Small intestine (tissue), 16 donors: ENCODE measurements around the gene CTSO. TPM values are rescaled to one million over a fixed set of nuclear protein-coding genes. Genes with fewer than 3 reads are reported as not detected.

Experiments
- DNase-seq, 2 donors: peaks; one replicate each; pipeline versions ENCODE4 v3.0.0 to v3.0.0-alpha.2; 2013
- FAIRE-seq: peaks from 2 replicates; lab custom pipeline; 2012; peaks lifted over from hg19 to GRCh38; lab: Jason Lieb, UNC
- H3K27ac ChIP-seq, 3 donors: one replicate each; pipeline ENCODE4 v1.5.1; 2013; ENCODE audit warnings: low read length in 2 of 3, mild to moderate bottlenecking in 2 of 3, control low read depth in 1 of 3, inconsistent platforms in 1 of 3, low read depth in 1 of 3, moderate library complexity in 1 of 3
- H3K27me3 ChIP-seq, 3 donors: one replicate each; pipeline ENCODE4 v1.6.1; 2013; ENCODE audit warnings: low read length in 3 of 3, inconsistent platforms in 1 of 3; ENCODE audit not compliant: control insufficient read depth in 3 of 3, insufficient read depth in 3 of 3
- H3K36me3 ChIP-seq, 3 donors: one replicate each; pipeline ENCODE4 v1.6.1; 2013; ENCODE audit warnings: low read length in 3 of 3, inconsistent platforms in 1 of 3, low read depth in 1 of 3, mild to moderate bottlenecking in 1 of 3, moderate library complexity in 1 of 3; ENCODE audit not compliant: control insufficient read depth in 3 of 3, insufficient read depth in 2 of 3
- H3K4me1 ChIP-seq, 3 donors: one replicate each; pipeline ENCODE4 v1.6.1; 2013; ENCODE audit warnings: low read length in 2 of 3, inconsistent platforms in 1 of 3, low read depth in 1 of 3, mild to moderate bottlenecking in 1 of 3, moderate library complexity in 1 of 3; ENCODE audit not compliant: control insufficient read depth in 3 of 3, insufficient read depth in 2 of 3
- H3K4me3 ChIP-seq, 3 donors: one replicate each; pipeline ENCODE4 v1.5.1; 2013; ENCODE audit warnings: low read length in 3 of 3, control low read depth in 1 of 3, inconsistent platforms in 1 of 3, low read depth in 1 of 3, mild to moderate bottlenecking in 1 of 3, moderate library complexity in 1 of 3
- H3K9me3 ChIP-seq, 2 donors: one replicate each; pipeline ENCODE4 v1.6.1; 2013; ENCODE audit warnings: low read depth in 1 of 2, low read length in 1 of 2; ENCODE audit not compliant: control insufficient read depth in 2 of 2, insufficient read depth in 1 of 2
- WGBS, 3 donors: extraction: QIAGEN DNeasy Blood & Tissue Kit; methylation state at CpG; one replicate each; pipeline ENCODE4 v1.1.7; 2013; 5-methylcytosine and 5-hydroxymethylcytosine counted together
- long read RNA-seq, 10 donors: transcript quantifications; one replicate each; lab custom pipeline, GENCODE V29; 2026
- polyA plus RNA-seq, 4 donors: library from polyadenylated mRNA; stranded (reverse) in 3 of 4; unstranded in 1 of 4; fragments of 200-250 nt in 3 of 4; fragments of 120-200 nt in 1 of 4; gene quantifications; one replicate each; pipeline versions ENCODE4 v1.2.1 to v1.2.3, GENCODE V29; 2013
- donor health status: healthy with polysubstance abuse.
- donor health status: control.
- donor health status: control.
- donor health status: Bipolar disorder and iron deficiency.
- donor health status: healthy.

CTSO gene, protein sequence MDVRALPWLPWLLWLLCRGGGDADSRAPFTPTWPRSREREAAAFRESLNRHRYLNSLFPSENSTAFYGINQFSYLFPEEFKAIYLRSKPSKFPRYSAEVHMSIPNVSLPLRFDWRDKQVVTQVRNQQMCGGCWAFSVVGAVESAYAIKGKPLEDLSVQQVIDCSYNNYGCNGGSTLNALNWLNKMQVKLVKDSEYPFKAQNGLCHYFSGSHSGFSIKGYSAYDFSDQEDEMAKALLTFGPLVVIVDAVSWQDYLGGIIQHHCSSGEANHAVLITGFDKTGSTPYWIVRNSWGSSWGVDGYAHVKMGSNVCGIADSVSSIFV
- polyA plus RNA-seq = 10 to 100 TPM in 2 of 4 donors, 1 to 10 TPM in 2; 6.5 to 35.1 (median 9.9) TPM
- long read RNA-seq, donor 1, transcript CTSO-201 (8 exons, 2,954 nt) = major isoform, 20 of 39 reads
- long read RNA-seq, donor 1, partial matches to known transcripts = 19 of 39 reads
- long read RNA-seq, donor 1, other reads (novel, unspliced or antisense) = 0 of 39 reads
- long read RNA-seq, donor 2, transcript CTSO-201 (8 exons, 2,954 nt) = major isoform, 14 of 14 reads
- long read RNA-seq, donor 2, partial matches to known transcripts = 0 of 14 reads
- long read RNA-seq, donor 2, other reads (novel, unspliced or antisense) = 0 of 14 reads
- long read RNA-seq, donor 3, transcript CTSO-201 (8 exons, 2,954 nt) = major isoform, 6 of 13 reads
- long read RNA-seq, donor 3, partial matches to known transcripts = 7 of 13 reads
- long read RNA-seq, donor 3, other reads (novel, unspliced or antisense) = 0 of 13 reads
- long read RNA-seq, donor 4 = 0 reads
- long read RNA-seq, donor 5, partial matches to known transcripts = 0 of 4 reads
- long read RNA-seq, donor 5, other reads (novel, unspliced or antisense) = 0 of 4 reads
- long read RNA-seq, donor 6, transcript CTSO-201 (8 exons, 2,954 nt) = major isoform, 7 of 16 reads
- long read RNA-seq, donor 6, partial matches to known transcripts = 9 of 16 reads
- long read RNA-seq, donor 6, other reads (novel, unspliced or antisense) = 0 of 16 reads
- long read RNA-seq, donor 7, transcript CTSO-201 (8 exons, 2,954 nt) = major isoform, 11 of 16 reads
- long read RNA-seq, donor 7, partial matches to known transcripts = 5 of 16 reads
- long read RNA-seq, donor 7, other reads (novel, unspliced or antisense) = 0 of 16 reads
- long read RNA-seq, donor 8, partial matches to known transcripts = 0 of 1 reads
- long read RNA-seq, donor 8, other reads (novel, unspliced or antisense) = 0 of 1 reads
- long read RNA-seq, donor 9 = 0 reads
- long read RNA-seq, donor 10, transcript CTSO-201 (8 exons, 2,954 nt) = major isoform, 7 of 7 reads
- long read RNA-seq, donor 10, partial matches to known transcripts = 0 of 7 reads
- long read RNA-seq, donor 10, other reads (novel, unspliced or antisense) = 0 of 7 reads

DNA sequence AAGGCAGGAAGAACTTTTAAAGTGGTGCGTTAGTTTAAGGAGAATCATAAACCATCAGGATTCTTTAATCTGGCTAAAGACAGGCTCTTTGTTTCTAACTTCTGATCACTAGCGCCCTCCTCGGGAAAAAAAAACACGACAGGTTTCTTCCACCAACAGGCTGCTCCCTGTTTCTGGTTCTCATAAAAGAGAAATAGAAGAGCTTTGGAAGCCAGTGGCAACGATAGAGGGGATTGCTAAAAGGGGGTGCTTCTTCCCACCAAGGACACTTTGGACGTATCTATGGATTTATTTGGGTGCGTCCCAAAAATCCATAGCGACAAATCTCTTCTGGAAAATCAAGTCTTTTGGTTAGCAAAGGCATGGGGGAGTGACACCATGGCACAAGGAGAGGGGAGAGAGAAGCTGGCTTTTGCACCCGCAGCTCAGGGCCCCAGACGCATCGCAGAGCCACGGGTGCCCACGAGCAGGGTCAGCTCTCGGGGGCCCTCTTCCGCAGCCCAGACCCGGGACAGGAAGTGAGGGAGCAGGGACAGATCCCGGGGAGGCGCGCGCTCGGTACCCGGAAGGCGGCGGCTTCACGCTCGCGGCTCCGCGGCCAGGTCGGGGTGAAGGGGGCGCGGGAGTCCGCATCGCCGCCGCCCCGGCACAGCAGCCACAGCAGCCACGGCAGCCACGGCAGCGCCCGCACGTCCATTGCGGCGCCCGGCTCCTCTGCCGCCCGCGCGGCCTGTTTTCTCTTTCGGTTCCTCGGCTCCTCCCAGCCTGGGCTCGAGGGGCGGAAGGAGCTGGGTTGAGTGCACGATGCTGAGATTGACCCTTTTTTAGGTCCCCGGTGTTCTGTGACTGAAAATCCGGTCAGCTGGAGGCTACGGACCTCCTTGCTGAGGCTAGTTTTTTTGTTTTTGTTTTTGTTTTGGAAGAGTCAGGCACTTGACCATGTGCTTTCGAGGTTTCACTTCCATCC, at the start of gene CTSO:
CTSO (minus strand) TSS at position 716 of the 967 bp plus-strand sequence; CDS start at position 697, 19 bp downstream.
- Histone ChIP-seq H3K9me3 (no peaks in the 10 kb centered on the region), H3K4me3 (peak within 1 kb of the TSS; percentile 75 to 88 (median 87)), H3K27ac (peak within 1 kb of the TSS; percentile 97 to 100 (median 100)), H3K4me1 (peaks cover 3 to 16% (median 4%) of the 10 kb centered on the region in 3 donors), H3K36me3 (peaks cover 0 to 4% (median 0%) of the 10 kb centered on the region in 3 donors), H3K27me3 (no peaks in the 10 kb centered on the region)
- FAIRE-seq = peak; percentile 84
- DNase-seq = peak; percentile 86 to 91
- 0 to 1% (median 0%) methylated on average over 56 to 58 of the region's 58 CpGs for WGBS, 3 donors

DNA sequence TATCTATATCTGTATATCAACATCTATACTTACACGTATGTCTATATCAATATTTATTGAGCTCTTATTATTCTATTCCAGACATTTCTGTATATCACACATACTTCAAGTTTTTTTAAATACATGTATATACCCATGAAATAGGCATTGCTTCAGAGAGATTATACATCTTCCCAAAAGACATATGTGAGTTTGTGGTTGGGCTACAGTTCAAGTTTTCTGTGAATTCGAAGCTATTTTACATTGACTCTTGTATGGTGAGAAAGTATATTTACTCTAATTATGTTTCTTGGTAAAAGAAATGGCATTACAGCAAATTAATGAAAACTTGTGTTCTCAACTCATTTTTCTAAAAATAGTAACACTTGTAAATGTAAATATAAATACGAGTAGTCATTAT, 46.8 kb upstream of the CTSO start:
- DNase-seq = no peak
- FAIRE-seq = no peak
- WGBS, 3 donors = 75 to 79% (median 77%) methylated on average over 3 of the region's 3 CpGs

DNA sequence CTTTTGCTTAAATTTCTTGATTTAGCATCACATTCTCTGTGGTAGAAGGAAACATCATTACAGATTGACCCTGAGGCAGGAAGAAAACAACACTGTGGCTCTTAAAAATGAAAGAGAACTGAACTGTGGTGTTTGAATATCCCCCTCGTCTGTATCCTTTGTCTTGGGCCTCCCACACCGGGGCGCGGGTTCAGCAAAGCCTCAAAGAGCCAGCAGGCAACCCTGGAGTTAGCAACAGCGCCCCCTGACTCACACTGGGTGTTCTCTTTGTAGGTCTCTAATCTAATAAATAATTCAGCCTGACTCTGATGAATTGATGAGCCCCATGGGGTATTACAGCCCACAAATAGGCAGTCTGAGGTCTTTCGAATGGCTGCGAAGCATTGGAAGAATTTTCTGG, 46.1 kb upstream of the CTSO start:
- Histone ChIP-seq H3K4me1 (no peaks in the 10 kb centered on the region), H3K27ac (no peak overlapping the region), H3K36me3 (no peaks in the 10 kb centered on the region), H3K4me3 (no peak overlapping the region), H3K9me3 (no peaks in the 10 kb centered on the region), H3K27me3 (no peaks in the 10 kb centered on the region)
- WGBS, 3 donors = 31 to 38% (median 34%) methylated on average over 7 of the region's 7 CpGs
- DNase-seq (no peak), FAIRE-seq (no peak)

More for the DNA sequence above, 46.8 kb upstream of the CTSO start:
- Histone ChIP-seq H3K4me1 (no peaks in the 10 kb centered on the region), H3K27me3 (no peaks in the 10 kb centered on the region), H3K4me3 (no peak overlapping the region), H3K27ac (no peak overlapping the region), H3K36me3 (no peaks in the 10 kb centered on the region), H3K9me3 (no peaks in the 10 kb centered on the region)

DNA sequence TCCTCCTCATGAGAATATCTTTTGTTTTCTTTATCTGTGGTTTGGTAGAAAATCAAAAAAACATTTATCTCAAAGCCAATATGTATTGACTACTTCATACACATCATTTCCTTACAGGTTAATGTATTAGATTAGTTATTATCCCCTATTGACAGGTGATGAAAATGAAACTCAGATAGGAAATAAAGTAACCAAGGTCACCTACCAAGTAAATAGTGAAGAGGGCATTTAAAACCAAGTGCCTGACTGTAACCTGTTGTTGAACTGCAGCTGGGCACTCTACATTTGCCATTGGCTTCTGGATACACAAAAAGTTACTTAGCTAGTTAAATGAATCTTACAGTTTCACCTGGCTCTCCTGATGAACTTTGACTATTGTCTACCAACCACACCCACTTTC, 41.4 kb upstream of the CTSO start:
- H3K27me3 ChIP-seq = no peaks in the 10 kb centered on the region
- no peaks in the 10 kb centered on the region for H3K36me3 ChIP-seq
- H3K9me3 ChIP-seq = no peaks in the 10 kb centered on the region
- FAIRE-seq (no peak), DNase-seq (no peak)
- H3K4me1 ChIP-seq = no peaks in the 10 kb centered on the region
- H3K4me3 ChIP-seq = no peak overlapping the region
- H3K27ac ChIP-seq = no peak overlapping the region

DNA sequence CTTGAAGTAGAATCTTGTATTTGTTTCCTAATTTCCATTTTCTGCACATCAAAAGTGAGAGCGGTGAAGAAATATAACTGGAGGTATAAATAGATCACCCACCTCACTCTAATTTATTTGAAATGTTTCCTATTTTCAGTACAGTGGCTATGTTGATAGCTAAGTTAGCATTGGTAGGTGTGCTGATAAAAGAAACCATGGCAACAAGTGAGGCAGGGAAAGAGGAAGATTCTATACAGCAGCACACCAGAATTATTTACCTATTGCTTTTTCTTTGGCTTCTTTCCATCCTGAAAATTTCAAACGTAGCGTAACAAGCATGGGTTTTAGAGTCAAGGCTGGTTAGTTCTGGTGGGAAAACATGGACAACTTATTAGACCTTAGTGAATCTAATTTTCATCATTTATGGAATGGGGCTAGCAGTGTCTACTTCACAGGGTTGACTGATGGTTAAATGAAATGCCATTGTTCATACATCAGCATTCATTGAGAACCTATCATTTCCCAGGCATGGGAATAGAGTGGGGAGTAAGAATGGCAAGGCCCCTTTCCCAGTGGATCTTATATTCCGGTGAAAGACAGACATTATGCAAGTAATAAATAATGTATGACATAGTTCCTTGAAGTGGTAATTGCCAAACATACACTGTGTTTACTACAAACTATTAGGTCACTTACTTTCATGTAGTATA, 30.6 kb upstream of the CTSO start:
- Histone ChIP-seq H3K36me3 (no peaks in the 10 kb centered on the region), H3K4me3 (no peak overlapping the region), H3K9me3 (no peaks in the 10 kb centered on the region), H3K4me1 (no peaks in the 10 kb centered on the region), H3K27me3 (no peaks in the 10 kb centered on the region), H3K27ac (no peak overlapping the region)
- DNase-seq (no peak), FAIRE-seq (no peak)
- 82 to 87% (median 85%) methylated on average over 4 of the region's 4 CpGs for WGBS, 3 donors

DNA sequence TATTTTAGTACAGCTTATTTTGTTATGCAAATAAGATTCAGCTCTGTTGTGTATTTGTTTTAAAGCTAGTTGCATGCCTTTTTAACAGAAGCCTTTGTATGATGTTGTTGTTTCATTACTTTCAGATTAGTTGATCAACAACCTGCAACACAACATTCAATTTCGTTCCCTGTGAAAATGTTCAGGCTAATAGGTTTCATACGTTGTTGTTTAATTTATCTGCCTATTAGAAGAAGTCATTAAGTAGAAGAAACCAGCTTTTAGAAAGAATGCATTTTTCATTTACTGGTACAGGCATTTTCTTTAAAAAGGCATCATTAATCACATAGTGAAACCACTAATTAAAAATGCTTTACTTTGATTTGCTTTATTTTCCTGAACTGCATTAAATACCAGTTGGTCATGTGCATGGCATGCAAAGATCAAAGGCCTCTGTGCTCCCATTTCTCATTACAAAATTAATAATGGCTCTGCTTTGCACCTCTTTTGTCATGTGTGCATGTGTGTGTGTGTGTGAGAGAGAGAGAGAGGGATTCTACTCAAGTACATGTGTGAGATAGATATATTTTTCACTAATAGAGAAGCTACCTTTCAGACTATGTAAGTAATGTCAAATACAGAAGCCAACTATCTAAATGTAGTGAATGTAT, 29.2 kb upstream of the CTSO start:
- Histone ChIP-seq H3K36me3 (no peaks in the 10 kb centered on the region), H3K4me3 (no peak overlapping the region), H3K9me3 (no peaks in the 10 kb centered on the region), H3K27me3 (no peaks in the 10 kb centered on the region), H3K27ac (no peak overlapping the region), H3K4me1 (no peaks in the 10 kb centered on the region)
- FAIRE-seq (no peak), DNase-seq (no peak)
- 46 to 51% (median 47%) methylated on average over 2 of the region's 2 CpGs for WGBS, 3 donors

DNA sequence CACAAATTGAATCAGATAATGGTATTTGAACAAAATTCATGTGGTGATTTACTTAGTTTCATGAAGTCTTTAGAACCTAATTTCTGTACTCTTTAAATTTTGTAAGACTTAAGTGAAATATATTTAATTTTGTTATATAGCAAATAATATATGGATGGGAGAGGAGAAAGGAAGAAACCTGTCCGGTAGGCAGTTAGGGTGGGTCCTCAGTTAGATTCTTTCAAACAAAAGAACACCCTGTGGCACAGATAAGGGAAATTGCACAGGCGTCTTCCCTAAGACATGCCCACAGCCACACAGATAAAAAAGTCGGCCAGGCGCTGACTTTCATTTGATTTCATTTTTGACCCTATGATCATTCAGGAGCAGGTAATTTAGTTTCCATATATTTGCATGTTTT, 25.1 kb upstream of the CTSO start:
- DNase-seq = no peak
- no peaks in the 10 kb centered on the region for H3K27me3 ChIP-seq
- WGBS, 3 donors = 69 to 82% (median 71%) methylated on average over 4 of the region's 4 CpGs
- no peak for FAIRE-seq
- no peaks in the 10 kb centered on the region for H3K4me1 ChIP-seq
- H3K9me3 ChIP-seq = no peaks in the 10 kb centered on the region
- H3K4me3 ChIP-seq = no peak overlapping the region
- H3K36me3 ChIP-seq = no peaks in the 10 kb centered on the region
- H3K27ac ChIP-seq = no peak overlapping the region
